ENCODE measurements around the gene MXD1. TPM values are rescaled to one million over a fixed set of nuclear protein-coding genes. Genes with fewer than 3 reads are reported as not detected.

The MXD1 gene
- total and polyA plus RNA-seq, 2 of the 4 experiments (the other 2 are of a cell fraction), result 2.0 to 3.7 TPM

DNA sequence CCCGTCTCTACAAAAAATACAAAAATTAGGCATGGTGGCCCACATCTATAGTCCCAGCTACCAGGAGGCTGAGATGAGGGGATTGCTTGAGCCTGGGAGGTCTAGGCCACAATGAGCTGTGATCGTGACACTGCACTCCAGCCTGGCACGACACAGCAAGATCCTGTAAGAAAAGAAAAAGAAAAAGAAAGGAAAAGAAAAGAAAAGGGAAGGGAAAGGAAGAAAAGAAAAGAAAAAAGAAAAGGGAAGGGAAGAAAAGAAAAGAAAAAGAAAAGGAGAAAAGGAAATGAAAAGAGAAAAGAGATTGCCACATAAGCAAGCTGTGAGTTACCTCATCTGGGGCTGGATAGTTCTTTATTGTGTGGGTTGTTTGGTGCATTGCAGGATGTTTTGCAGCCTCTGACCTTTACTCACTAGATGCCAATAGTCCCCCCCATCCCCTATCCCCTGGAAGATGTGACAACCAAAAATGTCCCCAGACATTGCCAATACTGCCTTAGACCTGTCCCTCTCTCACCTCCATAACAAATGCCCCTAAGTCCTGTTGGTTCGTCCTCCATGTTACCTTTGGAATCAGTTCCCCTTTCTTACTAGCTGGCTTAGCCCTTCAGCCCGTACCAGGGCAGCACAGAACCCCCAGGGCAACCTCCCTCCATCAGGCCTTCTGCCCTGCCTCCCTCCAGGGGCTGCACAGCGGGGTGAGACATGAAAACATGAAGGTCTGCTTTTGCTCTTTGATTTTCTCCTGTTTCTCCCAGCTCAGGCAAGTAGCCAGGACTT, 37.6 kb downstream of the MXD1 start:
- H2BK5ac ChIP-seq (ENCODE audit: low read depth, low read length, poor library complexity, severe bottlenecking), result no peak overlapping the region
- no peak for TF ChIP-seq CHD1 (IDR thresholded peaks at IDR 0.05; ENCODE audit: low read depth, low read length)
- TF ChIP-seq MXI1 (IDR thresholded peaks at IDR 0.05; ENCODE audit: borderline replicate concordance, low read depth, low read length), result no peak
- no peak for TF ChIP-seq POLR2A (IDR thresholded peaks at IDR 0.05; ENCODE audit: low read depth, low read length)
- no peak for TF ChIP-seq NFE2L2 (IDR thresholded peaks at IDR 0.05; ENCODE audit: low read depth, low read length)
- dilution Hi-C loops (cut with HindIII; ENCODE audit: low sequenced_read_pairs, unreplicated experiment), result no loop called here
- H3K56ac ChIP-seq (ENCODE audit: extremely low read depth, insufficient read depth, low read length), result no peak overlapping the region
- peak overlapping the region; percentile 24 for H2AFZ ChIP-seq (replicated peaks; ENCODE audit: low read length, poor library complexity)
- no peak overlapping the region for H3K9ac ChIP-seq (ENCODE audit: low read depth, low read length)
- H4K91ac ChIP-seq (ENCODE audit: insufficient read depth, low read depth, low read length), result no peak overlapping the region
- no peak overlapping the region for H2AK5ac ChIP-seq (ENCODE audit: low read depth, low read length)
- no peak overlapping the region for H3K4me2 ChIP-seq (ENCODE audit: low read depth, low read length)
- CTCF ChIA-PET, result no interaction called here
- H2BK15ac ChIP-seq (ENCODE audit: low read depth, low read length), result no peak overlapping the region
- no peak overlapping the region for H2BK20ac ChIP-seq (ENCODE audit: low read depth, low read length)
- no peak overlapping the region for H3K4me3 ChIP-seq (ENCODE audit: insufficient read depth, low read depth, low read length)
- no peak overlapping the region for H2BK120ac ChIP-seq (ENCODE audit: low read depth, low read length)
- H3K18ac ChIP-seq (ENCODE audit: low read depth, low read length), result no peak overlapping the region
- no peak overlapping the region for H3K14ac ChIP-seq (replicated peaks; ENCODE audit: low read depth, low read length)
- H3K27me3 ChIP-seq (ENCODE audit: control insufficient read depth, insufficient read depth, low read length), result peaks cover 16% of the 10 kb centered on the region
- peaks cover 6% of the 10 kb centered on the region; the same call in 1 of the 2 replicates for H3K9me1 ChIP-seq (ENCODE audit: insufficient read depth, low read length)
- 79% methylated on average over 4 of the region's 6 CpGs; no CpG with 5 or more reads in 1 of the 2 experiments for WGBS, 2 experiments (ENCODE audit: extremely low coverage in 2 of 2, insufficient read length in 1 of 2)
- no peak overlapping the region for H3K27ac ChIP-seq (ENCODE audit: insufficient read depth, low read length)
- intact Hi-C loops (cut with micrococcal nuclease), result no loop called here
- no peak for ATAC-seq (ENCODE audit: low read depth)
- H3K4me1 ChIP-seq (ENCODE audit: control insufficient read depth, insufficient read depth, low read length), result no peaks in the 10 kb centered on the region
- H3K4ac ChIP-seq (ENCODE audit: low read depth, low read length), result no peak overlapping the region
- H3K79me1 ChIP-seq (ENCODE audit: low read depth in 1 of 2, low read length in 2 of 2), result no peaks in the 10 kb centered on the region
- no peak overlapping the region; the same call in 1 of the 2 replicates for H4K5ac ChIP-seq (ENCODE audit: low read depth, low read length)
- DNase-seq, result no peak
- POLR2A ChIA-PET (ENCODE audit: unreplicated experiment), result no interaction called here
- in situ Hi-C loops (cut with MboI; ENCODE audit: low sequenced_read_pairs), result no loop called here
- no peaks in the 10 kb centered on the region for H3K36me3 ChIP-seq (ENCODE audit: control insufficient read depth, insufficient read depth, low read length)
- no peak overlapping the region for H2AK9ac ChIP-seq (replicated peaks; ENCODE audit: low read depth, low read length, poor library complexity)
- H4K8ac ChIP-seq (ENCODE audit: low read depth in 2 of 2, low read length in 2 of 2), result no peak overlapping the region
- H3K9me3 ChIP-seq (ENCODE audit: control insufficient read depth, insufficient read depth, low read length), result no peaks in the 10 kb centered on the region
- no peaks in the 10 kb centered on the region for H4K20me1 ChIP-seq (ENCODE audit: insufficient read depth, low read length)
- no TSS peak for BruUV-seq (replicated peaks)
- no peak overlapping the region for H3K23ac ChIP-seq (ENCODE audit: low read depth, low read length)
